Transverse colon (tissue), 4 donors: ENCODE data around the gene RGS21. TPM values are rescaled to one million over a fixed set of nuclear protein-coding genes. Genes with fewer than 3 reads are reported as not detected.

ENCODE experiments used
- DNase-seq: peaks from one replicate; pipeline ENCODE4 v3.0.0-alpha.2; 2019
- H3K27ac ChIP-seq, 4 donors: fragments of 200-600 bp; sonication (generic); 2 replicates each; pipeline ENCODE4 v1.5.1; 2016 to 2018; ENCODE audit warnings: inconsistent platforms in 4 of 4
- H3K27me3 ChIP-seq: fragments of 200-600 bp; sonication (generic); 2 replicates; pipeline ENCODE4 v1.5.1; 2017; ENCODE audit warnings: inconsistent platforms
- H3K36me3 ChIP-seq, 4 donors: fragments of 200-600 bp; sonication (generic); 2 replicates each; pipeline ENCODE4 v1.5.1; 2017 to 2019; ENCODE audit warnings: inconsistent platforms in 4 of 4
- H3K4me1 ChIP-seq, 4 donors: fragments of 200-600 bp; sonication (generic); 2 replicates each; pipeline ENCODE4 v1.5.1; 2017 to 2020; ENCODE audit warnings: inconsistent platforms in 4 of 4
- H3K4me3 ChIP-seq, 4 donors: fragments of 200-600 bp; sonication (generic); 1 replicate in 1 of 4; 2 replicates in 3 of 4; pipeline versions ENCODE4 v1.5.1 to v1.6.1; 2017 to 2019; ENCODE audit warnings: inconsistent platforms in 4 of 4
- H3K9me3 ChIP-seq, 2 donors: fragments of 200-600 bp; sonication (generic); 2 replicates each; pipeline ENCODE4 v1.5.1; 2017 to 2019; ENCODE audit warnings: inconsistent platforms in 2 of 2
- CTCF ChIP-seq, 5 experiments: fragments of 200-600 bp in 3 of 5; fragments of 450-650 bp in 2 of 5; sonication (generic) in 3 of 5; IDR thresholded peaks; 1 replicate in 2 of 5; 2 replicates in 3 of 5; pipeline ENCODE4 v1.5.1; 2016 to 2017; ENCODE audit warnings: antibody characterized with exemption in 5 of 5, inconsistent platforms in 3 of 5, mild to moderate bottlenecking in 2 of 5, moderate library complexity in 1 of 5
- EP300 ChIP-seq: sonication (generic); formaldehyde crosslinking; IDR thresholded peaks from one replicate; pipeline ENCODE4 v1.6.1; 2017; ENCODE audit warnings: antibody characterized with exemption, low read depth
- POLR2A ChIP-seq: fragments of 450-650 bp; IDR thresholded peaks from one replicate; pipeline ENCODE4 v1.6.1; 2016; ENCODE audit warnings: antibody characterized with exemption, mild to moderate bottlenecking, moderate library complexity
- POLR2AphosphoS5 ChIP-seq, 3 donors: sonication (generic); formaldehyde crosslinking; IDR thresholded peaks; one replicate each; pipeline ENCODE4 v1.6.1; 2016; ENCODE audit warnings: antibody characterized with exemption in 3 of 3
- WGBS, 2 donors: methylation state at CpG; one replicate each; pipeline ENCODE4 v1.1.5; 2018; ENCODE audit warnings: low coverage in 1 of 2; 5-methylcytosine and 5-hydroxymethylcytosine counted together
- in situ Hi-C, 4 donors: fragments of 200-750 bp; cut with MboI; loops; one replicate each; pipeline versions ENCODE4 v1.15.0 to v1.15.1; 2017; ENCODE audit warnings: low sequenced_read_pairs in 3 of 4, low pct_ligation_motif_present in 1 of 4, low pct_unique_long_range_greater_than_20kb in 1 of 4
- intact Hi-C: fragments of 100-400 bp; cut with DNase I; formaldehyde crosslinking; loops from one replicate; pipeline ENCODE4 v1.15.1; 2023; ENCODE audit warnings: low total_unique reads
- total RNA-seq, 4 donors: library from RNA; depleted of rRNA; stranded (reverse); fragments of >200 nt; gene quantifications; one replicate each; pipeline ENCODE4 v1.1.0, GENCODE V29; 2016

RGS21 gene
- total RNA-seq, 4 donors from 2014 or later: not detected

DNA sequence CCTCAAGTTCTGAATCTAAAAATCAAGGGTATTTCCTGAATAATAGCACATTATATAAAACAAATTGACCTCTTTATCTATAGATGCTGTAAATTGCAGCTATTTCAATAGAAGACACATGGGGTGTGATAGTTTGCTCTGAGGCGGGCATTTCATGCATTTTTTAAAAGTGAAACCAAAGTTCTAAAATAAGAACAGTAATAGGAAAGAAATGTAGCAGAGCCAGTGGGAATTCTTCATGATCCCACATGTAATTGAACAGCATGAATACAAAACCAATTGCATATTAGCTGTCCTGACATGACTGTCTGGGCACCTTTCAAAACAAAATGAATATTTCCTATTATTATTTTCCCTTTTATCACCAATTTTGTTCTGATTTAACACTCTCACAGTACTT lies 85.0 kb downstream of the RGS21 start:
- Histone ChIP-seq H3K27me3 (no peaks in the 10 kb centered on the region), H3K36me3 (no peaks in the 10 kb centered on the region), H3K4me1 (peaks cover 0 to 22% (median 12%) of the 10 kb centered on the region in 4 donors), H3K27ac (no peak overlapping the region), H3K4me3 (no peak overlapping the region), H3K9me3 (no peaks in the 10 kb centered on the region)
- no peak for DNase-seq
- 18 to 34% methylated on average over 1 of the region's 1 CpG for WGBS, 2 donors
- intact Hi-C loops: no loop called here
- TF ChIP-seq POLR2AphosphoS5 (IDR thresholded peaks at IDR 0.05) (no peak), POLR2A (no peak), EP300 (no peak), CTCF (IDR thresholded peaks at IDR 0.05) (no peak)
- in situ Hi-C loops: no loop called here

- peaks cover 0 to 22% (median 12%) of the 10 kb centered on the region in 4 donors for H3K4me1 ChIP-seq
- DNase-seq: no peak
- H3K27me3 ChIP-seq: no peaks in the 10 kb centered on the region
- H3K4me3 ChIP-seq: no peak overlapping the region
- no peak for TF ChIP-seq EP300
- no peak for TF ChIP-seq CTCF (IDR thresholded peaks at IDR 0.05)
- no peak for TF ChIP-seq POLR2A
- no peak for TF ChIP-seq POLR2AphosphoS5 (IDR thresholded peaks at IDR 0.05)
- intact Hi-C loops (no loop called here), in situ Hi-C loops (no loop called here)
- no peaks in the 10 kb centered on the region for H3K36me3 ChIP-seq
- H3K9me3 ChIP-seq: no peaks in the 10 kb centered on the region
- H3K27ac ChIP-seq: no peak overlapping the region
These were observed 85.8 kb downstream of the RGS21 start for GRCh38 chr1:192402571-192402970.

DNA sequence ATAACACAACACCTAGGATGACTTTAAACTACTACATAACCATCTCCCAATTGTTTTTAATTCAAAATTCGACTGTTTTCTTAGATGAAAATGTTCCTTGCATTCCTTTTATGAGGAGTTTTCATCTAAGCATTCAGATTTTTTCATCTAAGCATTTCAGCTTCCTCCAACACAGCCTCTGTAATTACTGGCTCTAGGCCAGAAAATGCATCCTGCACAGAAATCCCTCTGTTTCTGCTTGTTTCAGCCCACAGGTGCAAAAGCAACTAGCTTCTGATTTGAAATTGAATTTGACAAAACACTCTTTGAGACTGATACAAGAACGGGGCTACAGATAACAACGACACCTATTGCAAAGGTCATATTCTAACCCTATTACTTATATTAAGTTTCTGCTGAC lies 90.4 kb downstream of the RGS21 start:
- no peaks in the 10 kb centered on the region for H3K36me3 ChIP-seq
- TF ChIP-seq POLR2AphosphoS5 (IDR thresholded peaks at IDR 0.05) (no peak), POLR2A (no peak), EP300 (no peak), CTCF (IDR thresholded peaks at IDR 0.05) (no peak)
- no peak for DNase-seq
- in situ Hi-C loops: no loop called here
- no peaks in the 10 kb centered on the region for H3K27me3 ChIP-seq
- no peak overlapping the region for H3K4me3 ChIP-seq
- H3K4me1 ChIP-seq: peaks cover 0 to 13% (median 6%) of the 10 kb centered on the region in 4 donors
- H3K9me3 ChIP-seq: no peaks in the 10 kb centered on the region
- intact Hi-C loops: no loop called here
- WGBS, 2 donors: 53 to 56% methylated on average over 3 of the region's 3 CpGs
- H3K27ac ChIP-seq: no peak overlapping the region

Other genes with a start within 250 kb of the RGS21 start
- gene RGS18, start 158.5 kb upstream of the RGS21 start, total RNA-seq: 1 to 10 TPM in 1 of 4 donors, under 1 TPM in 1, not detected in 2; 0.68 to 1.1 TPM